ENCODE data around the gene RNF4. TPM values are rescaled to one million over a fixed set of nuclear protein-coding genes. Genes with fewer than 3 reads are reported as not detected.
"Not testable (repeated sequence)": the region's sequence is repeated elsewhere in the genome, so short reads cannot be mapped to it uniquely, and the experiment has no call there.

Gene RNF4
- total RNA-seq, 2 experiments from 2014 or later = 65.0 to 76.5 TPM

DNA sequence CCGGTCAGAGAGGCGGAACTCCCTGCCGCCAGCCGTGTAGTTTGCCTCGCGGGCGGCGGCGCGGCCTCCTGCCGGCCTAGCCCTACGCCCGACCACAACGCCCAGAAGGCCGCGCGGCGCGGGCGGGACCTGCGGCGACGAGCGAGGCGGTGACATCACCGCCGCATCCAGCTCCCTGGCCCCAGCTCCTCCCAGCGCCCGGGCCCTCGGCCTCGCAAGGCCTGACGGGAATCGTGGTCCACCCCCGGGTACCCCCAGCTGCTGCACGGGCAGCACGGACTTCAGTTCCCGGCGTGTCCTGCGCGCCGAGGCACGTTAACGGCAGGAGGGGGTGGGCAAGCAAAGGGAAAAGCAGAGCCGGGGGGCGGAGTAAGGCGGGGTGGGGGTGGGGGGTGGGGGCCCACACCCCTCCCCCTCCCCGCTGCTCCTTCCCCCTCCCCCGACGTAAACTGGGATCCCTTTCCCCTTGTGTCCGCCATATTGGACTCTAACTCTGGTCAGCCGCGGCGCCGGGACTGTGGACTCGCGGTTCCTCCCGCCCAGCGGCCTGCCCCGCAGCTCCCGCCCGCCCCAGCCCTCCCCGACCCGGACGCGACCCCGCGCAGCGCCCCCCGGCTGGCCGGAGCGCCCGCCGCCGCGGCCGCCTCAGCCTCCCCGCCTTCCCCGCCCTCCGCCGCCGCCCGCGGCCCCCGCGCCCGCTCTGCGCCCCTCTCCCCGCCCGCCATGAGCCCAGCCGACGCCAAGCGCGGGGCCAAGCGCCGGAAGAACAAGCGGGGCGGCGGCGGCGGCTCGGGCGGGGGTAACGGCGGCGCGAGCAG, 67.5 kb downstream of the RNF4 start, which contains the start of gene FAM193A:
FAM193A (plus strand) TSS at position 455 of the 818 bp plus-strand sequence; CDS start at position 724, 269 bp downstream.
- peak; percentile 100 for DNase-seq (ENCODE audit: low spot score)
- Histone ChIP-seq H3K27ac (ENCODE audit: low read depth, low read length, poor library complexity, severe bottlenecking) (peak within 1 kb of the TSS; percentile 68), H3K79me2 (ENCODE audit: insufficient read depth, low read depth, low read length) (peaks cover 43% of the 10 kb centered on the region), H3K36me3 (ENCODE audit: insufficient read depth, low read length) (peaks cover 15% of the 10 kb centered on the region; the same call in 1 of the 2 replicates), H3K9me3 (ENCODE audit: low read length) (no peaks in the 10 kb centered on the region), H3K4me2 (ENCODE audit: low read length) (peak within 1 kb of the TSS; percentile 75), H3K4me1 (ENCODE audit: insufficient read depth, low read length, poor library complexity, severe bottlenecking) (peaks cover 15% of the 10 kb centered on the region), H3K9me2 (ENCODE audit: insufficient read depth, low read length) (no peaks in the 10 kb centered on the region), H3K4me3 (ENCODE audit: low read depth, low read length, poor library complexity, severe bottlenecking) (peak within 1 kb of the TSS; percentile 95), H2AFZ (ENCODE audit: low read length) (peak within 1 kb of the TSS; percentile 91), H4K20me1 (ENCODE audit: insufficient read depth, low read length) (peaks cover 6% of the 10 kb centered on the region; the same call in 1 of the 2 replicates)
- TF ChIP-seq, protein P1, sequence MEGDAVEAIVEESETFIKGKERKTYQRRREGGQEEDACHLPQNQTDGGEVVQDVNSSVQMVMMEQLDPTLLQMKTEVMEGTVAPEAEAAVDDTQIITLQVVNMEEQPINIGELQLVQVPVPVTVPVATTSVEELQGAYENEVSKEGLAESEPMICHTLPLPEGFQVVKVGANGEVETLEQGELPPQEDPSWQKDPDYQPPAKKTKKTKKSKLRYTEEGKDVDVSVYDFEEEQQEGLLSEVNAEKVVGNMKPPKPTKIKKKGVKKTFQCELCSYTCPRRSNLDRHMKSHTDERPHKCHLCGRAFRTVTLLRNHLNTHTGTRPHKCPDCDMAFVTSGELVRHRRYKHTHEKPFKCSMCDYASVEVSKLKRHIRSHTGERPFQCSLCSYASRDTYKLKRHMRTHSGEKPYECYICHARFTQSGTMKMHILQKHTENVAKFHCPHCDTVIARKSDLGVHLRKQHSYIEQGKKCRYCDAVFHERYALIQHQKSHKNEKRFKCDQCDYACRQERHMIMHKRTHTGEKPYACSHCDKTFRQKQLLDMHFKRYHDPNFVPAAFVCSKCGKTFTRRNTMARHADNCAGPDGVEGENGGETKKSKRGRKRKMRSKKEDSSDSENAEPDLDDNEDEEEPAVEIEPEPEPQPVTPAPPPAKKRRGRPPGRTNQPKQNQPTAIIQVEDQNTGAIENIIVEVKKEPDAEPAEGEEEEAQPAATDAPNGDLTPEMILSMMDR (conservative IDR thresholded peaks at IDR 0.05; ENCODE audit: low read length) = no peak
- no peak for TF ChIP-seq EZH2phosphoT487 (IDR thresholded peaks at IDR 0.05; ENCODE audit: borderline replicate concordance, low read depth, low read length)
- intact Hi-C loops (cut with micrococcal nuclease; ENCODE audit: unreplicated experiment) = loop anchor here (1.0 to 2.0 kb wide), 4 partner anchors 68 to 418 kb away; partner anchors contain the start of genes HAUS3 and POLN
- BruUV-seq (replicated peaks) = no TSS peak
- ChIA-PET CTCF (ENCODE audit: unreplicated experiment) (interaction anchor here (0.6 to 1.0 kb wide), 2 partner anchors 69 to 219 kb away, joined by 3 read pairs; no protein-coding TSS in a partner anchor), POLR2A (interaction anchor here (0.5 to 2.0 kb wide), 6 partner anchors 14 to 68 kb away, joined by 3 to 11 read pairs (median 4); partner anchors contain the start of gene RNF4)

DNA sequence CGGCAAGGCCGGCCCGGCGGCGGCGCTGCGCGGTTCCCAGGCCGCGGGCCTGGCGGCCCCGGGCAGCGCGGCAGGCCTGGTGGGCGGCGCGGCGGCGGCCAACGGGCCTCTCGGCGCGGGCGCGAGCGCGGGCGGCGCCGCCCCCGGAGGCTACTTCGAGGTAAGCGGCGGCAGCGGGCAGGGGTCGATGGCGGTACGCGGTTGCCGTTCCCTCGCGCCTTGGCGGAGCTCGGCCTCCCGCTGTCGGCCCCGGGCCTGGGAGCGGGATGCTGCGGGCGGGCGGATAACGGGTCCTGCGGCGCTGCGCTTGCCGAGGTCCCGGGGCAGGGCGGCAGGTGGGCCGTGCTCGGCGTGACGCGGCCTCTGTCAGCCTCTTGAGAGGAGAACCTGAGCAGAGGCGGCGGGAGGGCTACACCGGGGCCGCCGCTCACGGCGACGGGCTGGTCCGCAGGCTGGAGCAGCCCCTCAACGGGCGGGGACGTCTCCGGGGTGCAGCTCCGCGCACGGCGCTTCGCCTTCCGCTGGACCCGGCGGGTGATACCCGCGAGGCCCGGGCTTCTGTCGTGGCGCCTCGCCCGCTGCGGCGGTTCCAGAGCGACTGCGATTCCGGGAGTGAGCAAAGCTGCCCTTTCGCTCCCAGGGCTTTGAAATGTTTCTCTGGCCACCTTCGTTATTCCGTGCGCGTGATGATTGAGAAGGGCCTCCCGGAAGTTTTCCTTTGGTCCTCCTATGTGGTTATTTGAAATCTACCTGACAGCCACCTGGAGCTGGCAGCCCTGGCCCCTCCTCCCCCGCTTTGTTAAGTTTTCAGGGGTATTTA, 68.3 kb downstream of the RNF4 start:
- Histone ChIP-seq H3K36me3 (ENCODE audit: insufficient read depth, low read length) (peaks cover 15% of the 10 kb centered on the region; the same call in 1 of the 2 replicates), H3K27ac (ENCODE audit: low read depth, low read length, poor library complexity, severe bottlenecking) (peak overlapping the region; percentile 50), H3K9me3 (ENCODE audit: low read length) (no peaks in the 10 kb centered on the region), H3K4me3 (ENCODE audit: low read depth, low read length, poor library complexity, severe bottlenecking) (peak overlapping the region; percentile 95), H4K20me1 (ENCODE audit: insufficient read depth, low read length) (peaks cover 6% of the 10 kb centered on the region; the same call in 1 of the 2 replicates), H3K9me2 (ENCODE audit: insufficient read depth, low read length) (no peaks in the 10 kb centered on the region), H3K4me2 (ENCODE audit: low read length) (peak overlapping the region; percentile 75), H2AFZ (ENCODE audit: low read length) (no peak overlapping the region), H3K4me1 (ENCODE audit: insufficient read depth, low read length, poor library complexity, severe bottlenecking) (peaks cover 15% of the 10 kb centered on the region), H3K79me2 (ENCODE audit: insufficient read depth, low read depth, low read length) (peaks cover 52% of the 10 kb centered on the region)
- BruUV-seq (replicated peaks) = no TSS peak
- intact Hi-C loops (cut with micrococcal nuclease; ENCODE audit: unreplicated experiment) = loop anchor here (2.0 kb wide), 2 partner anchors 212 to 418 kb away; no protein-coding TSS in a partner anchor
- ChIA-PET CTCF (ENCODE audit: unreplicated experiment) (interaction anchor here (0.6 kb wide), 1 partner anchor 11 kb away, joined by 3 read pairs; no protein-coding TSS in a partner anchor), POLR2A (interaction anchor here (0.5 to 1.1 kb wide), 3 partner anchors 9 to 67 kb away, joined by 3 to 8 read pairs (median 3); no protein-coding TSS in a partner anchor)
- DNase-seq (ENCODE audit: low spot score) = peak; percentile 60
- no peak for TF ChIP-seq EZH2phosphoT487 (IDR thresholded peaks at IDR 0.05; ENCODE audit: borderline replicate concordance, low read depth, low read length)
- TF ChIP-seq, protein P1 (conservative IDR thresholded peaks at IDR 0.05; ENCODE audit: low read length) = no peak

DNA sequence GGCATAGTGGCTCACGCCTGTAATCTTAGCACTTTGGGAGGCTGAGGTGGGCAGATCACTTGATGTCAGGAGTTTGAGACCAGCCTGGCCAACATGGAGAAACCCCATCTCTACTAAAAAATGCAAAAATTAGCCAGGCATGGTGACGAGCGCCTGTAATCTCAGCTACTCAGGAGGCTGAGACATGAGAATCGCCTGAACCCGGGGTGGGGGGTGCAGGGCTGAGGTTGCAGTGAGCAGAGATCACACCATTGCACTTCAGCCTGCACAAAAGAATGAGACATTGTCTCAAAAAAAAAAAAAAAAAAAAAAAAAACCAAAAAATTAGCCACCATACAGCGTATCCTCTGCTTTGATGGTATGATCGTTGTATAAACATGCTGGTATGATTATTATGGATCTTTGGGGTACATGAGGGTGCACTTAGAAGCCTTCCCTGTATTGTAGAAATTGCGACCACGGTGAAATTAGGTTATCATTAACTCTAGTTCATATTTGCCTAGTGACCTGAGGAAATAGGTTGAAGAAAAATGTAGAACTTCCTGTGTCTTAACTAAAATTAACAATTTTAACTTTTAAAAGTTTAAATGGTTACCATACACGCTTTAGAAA, 74.8 kb downstream of the RNF4 start:
- H3K27ac ChIP-seq (ENCODE audit: low read depth, low read length, poor library complexity, severe bottlenecking); H3K4me1 ChIP-seq (ENCODE audit: insufficient read depth, low read length, poor library complexity, severe bottlenecking); H3K4me3 ChIP-seq (ENCODE audit: low read depth, low read length, poor library complexity, severe bottlenecking); H3K4me2 ChIP-seq (ENCODE audit: low read length); DNase-seq (ENCODE audit: low spot score); BruUV-seq (replicated peaks); H3K9me2 ChIP-seq (ENCODE audit: insufficient read depth, low read length); H4K20me1 ChIP-seq (ENCODE audit: insufficient read depth, low read length); POLR2A ChIA-PET; H3K9me3 ChIP-seq (ENCODE audit: low read length); intact Hi-C loops (cut with micrococcal nuclease; ENCODE audit: unreplicated experiment); CTCF ChIA-PET (ENCODE audit: unreplicated experiment); H2AFZ ChIP-seq (ENCODE audit: low read length): not testable (repeated sequence)
- peaks cover 99% of the 10 kb centered on the region for H3K79me2 ChIP-seq (ENCODE audit: insufficient read depth, low read depth, low read length)
- H3K36me3 ChIP-seq (ENCODE audit: insufficient read depth, low read length) = peaks cover 38% of the 10 kb centered on the region

Measured in OCI-LY7 (cell line).